GM21717 (cell line): Measurements from ENCODE around the gene INSC.

Experiments
- ATAC-seq: cut with Tn5 transposase; IDR thresholded peaks from one replicate; pipeline ENCODE4 v1.9.1; 2021; ENCODE audit warnings: mild to moderate bottlenecking, moderate library complexity; ENCODE audit not compliant: unreplicated experiment

The INSC gene

DNA sequence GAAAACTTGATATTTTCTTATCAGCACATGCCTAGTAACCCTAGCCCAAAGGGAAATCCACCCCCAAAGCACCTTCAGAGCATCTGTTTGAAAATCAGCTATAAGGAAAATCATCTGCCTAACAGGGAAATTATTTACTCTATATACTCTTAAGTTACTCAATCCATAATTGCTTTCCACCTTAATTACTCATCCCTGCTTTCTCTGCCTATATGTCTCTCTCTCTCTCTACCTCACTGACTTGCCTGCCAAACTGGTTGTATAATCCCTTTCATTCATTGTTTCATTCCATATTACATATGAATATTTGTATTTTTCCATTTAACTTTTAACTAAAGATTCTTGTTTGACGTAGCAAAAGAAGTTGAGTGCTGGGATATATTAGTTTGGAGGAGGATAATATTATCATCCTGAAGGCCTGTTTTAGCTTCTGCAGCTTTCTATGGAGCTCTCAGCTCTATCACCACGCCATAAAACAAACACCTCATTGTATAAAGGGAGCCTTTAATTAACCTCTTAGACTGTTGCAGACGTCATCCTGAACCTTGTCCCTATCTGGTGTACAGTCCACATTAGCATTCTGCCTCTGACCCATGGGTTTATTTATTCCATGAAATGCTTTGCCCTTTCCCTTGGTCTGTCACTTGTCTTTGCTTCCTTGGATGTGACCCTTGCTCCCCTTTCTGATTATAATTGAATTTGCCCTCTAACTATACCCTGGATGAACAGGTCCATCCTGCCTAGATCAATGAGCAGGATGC is 98.9 kb downstream of the INSC start:
- ATAC-seq = no peak

DNA sequence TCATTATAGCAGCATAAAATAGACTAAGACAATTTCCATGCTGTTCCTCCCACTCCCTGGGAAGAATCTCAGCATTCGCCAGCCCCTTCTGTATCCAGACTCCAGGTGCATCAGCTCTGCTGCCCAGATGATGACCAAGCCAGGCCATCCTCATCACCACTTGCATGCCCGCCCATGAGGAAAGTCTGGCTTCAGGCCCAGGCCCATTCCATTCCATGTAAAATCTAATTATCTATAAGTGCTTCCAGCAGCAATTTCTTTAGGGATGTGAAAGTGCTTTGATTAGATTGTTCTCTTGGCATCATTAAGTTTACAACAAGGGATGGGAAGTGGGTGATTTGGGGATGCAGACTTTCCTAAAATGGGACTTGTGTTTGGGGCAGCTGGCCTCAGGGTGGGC is 100.3 kb downstream of the INSC start:
- no peak for ATAC-seq

DNA sequence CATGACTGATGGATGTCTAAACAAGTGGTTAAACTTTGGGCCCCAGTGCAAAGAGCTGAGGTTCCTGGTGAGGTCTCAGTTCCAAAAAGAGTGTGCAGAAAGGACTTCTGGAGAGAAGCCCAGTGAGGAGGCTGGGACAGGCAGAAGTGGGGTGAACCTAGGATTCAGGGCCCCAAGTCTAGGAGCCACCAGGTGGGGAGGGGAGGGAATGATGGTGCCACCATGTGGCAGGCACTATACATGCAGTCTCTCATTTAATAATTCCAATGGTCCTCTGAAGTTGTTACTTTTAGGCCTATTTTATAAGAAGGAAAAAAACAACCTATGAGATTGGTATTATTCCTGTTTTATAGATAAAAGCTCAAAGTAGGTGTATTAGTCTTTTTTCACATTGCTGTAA is 102.0 kb downstream of the INSC start:
- ATAC-seq = no peak

GRCh38 chr11:15217416-15217815 is 102.7 kb downstream of the INSC start:
- ATAC-seq = no peak

DNA sequence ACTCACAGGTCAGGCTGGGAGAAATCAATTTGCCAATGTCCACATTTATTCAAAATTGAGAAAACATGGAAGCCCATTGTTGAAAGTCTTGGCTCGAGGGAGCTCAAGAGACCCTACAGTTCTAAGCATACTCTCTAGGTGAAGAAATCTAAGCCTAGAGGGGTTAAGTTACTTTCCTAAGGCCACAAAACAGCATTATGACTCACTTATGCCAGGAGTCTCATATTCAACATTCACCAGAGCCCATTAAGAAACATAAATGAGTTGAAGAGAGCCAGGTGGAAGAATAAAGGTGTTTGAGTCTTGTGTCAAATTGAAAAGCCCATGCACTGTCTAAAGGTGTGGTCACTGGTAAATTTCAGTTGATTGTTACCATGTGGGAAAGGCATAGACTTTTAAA is 108.1 kb downstream of the INSC start:
- ATAC-seq = no peak

GRCh38 chr11:15223318-15223717 is 108.6 kb downstream of the INSC start:
- no peak for ATAC-seq

DNA sequence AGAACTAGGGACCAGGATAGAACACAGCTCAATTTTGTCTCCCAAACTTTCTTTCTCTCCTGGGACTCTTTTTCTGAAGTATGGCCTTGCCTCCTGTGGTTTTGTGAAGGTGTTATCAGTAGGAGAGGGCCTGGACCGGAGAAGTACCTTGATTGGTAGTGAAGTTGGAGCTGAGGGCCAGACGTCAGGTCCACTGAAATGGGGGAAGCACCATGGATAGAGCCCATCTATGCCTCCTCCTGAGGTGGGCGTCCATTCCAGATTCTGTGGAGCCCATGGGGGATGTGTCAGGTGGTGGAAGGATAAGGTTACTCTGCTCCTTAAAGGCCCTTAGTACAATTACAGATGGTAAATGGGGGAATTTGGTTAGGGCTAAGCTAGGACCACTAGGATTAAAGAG is 109.7 kb downstream of the INSC start:
- no peak for ATAC-seq

GRCh38 chr11:15227011-15227410 is 112.3 kb downstream of the INSC start:
- ATAC-seq = no peak

DNA sequence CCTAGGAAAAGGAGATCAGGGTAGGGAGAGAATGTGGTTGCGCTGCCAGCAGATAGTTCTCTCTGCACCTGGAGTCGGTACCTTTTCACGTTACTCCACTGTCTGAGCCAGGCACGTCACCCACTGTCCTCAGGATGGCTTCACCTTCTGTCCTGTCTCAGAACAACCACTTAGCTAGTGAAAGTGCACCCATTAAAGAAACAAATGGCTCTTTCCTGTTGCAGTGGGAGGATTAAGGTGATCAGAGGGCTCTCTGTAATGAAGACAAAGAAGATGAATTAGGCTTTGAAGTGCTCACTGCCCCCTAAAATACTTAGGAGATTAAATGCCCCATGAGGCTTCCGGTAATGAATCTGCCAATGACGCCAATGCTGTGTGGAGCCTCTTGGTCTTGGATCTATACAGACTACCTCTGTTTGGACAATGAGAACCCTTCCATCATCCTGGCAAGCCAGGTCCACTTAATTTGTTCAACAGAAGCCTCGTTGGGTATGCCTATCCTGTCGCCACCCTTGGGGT is 113.7 kb downstream of the INSC start:
- no peak for ATAC-seq

- ATAC-seq = no peak
These were observed 114.3 kb downstream of the INSC start for GRCh38 chr11:15229069-15229468.

DNA sequence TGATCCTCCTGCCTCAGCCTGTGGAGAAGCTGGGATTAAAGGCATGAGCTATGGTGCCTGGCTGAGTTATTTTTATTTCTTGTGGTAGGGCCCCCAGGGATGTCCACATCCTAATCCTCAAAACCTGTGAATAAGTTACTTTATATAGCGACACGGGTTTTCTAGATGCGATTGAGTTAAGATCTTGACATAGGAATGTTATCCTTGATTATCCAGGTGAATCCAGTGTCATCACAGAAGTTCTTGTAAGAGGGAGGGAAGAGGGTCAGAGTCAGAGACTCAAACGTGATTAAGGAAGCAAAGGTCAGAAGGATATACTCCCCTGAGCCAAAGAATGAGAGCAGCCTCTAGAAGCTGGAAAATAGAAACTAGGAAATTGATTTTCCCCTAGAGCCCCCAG is 117.8 kb downstream of the INSC start:
- no peak for ATAC-seq

- no peak for ATAC-seq
These were observed 118.8 kb downstream of the INSC start for GRCh38 chr11:15233371-15234165.

DNA sequence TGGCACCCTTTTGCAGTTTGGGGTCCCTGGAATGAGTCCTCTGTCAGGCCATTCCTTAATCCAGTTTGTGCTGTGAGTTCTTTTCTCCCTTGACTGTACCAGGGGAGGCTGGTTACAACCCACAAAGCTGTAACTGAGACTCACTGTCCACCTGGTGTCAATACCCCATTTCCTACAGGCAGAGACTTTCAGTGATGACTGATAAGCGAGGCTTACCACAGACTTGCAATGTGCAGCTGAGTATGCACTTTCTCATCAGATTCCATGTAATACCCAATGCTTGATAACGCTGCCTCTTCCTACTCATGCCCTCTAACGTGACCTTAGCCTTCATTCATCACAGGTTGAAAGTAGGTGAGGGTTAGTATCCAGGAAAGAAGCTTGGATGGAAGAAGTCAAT is 120.1 kb downstream of the INSC start:
- ATAC-seq = no peak

- ATAC-seq = no peak
These were observed 121.8 kb downstream of the INSC start for GRCh38 chr11:15236559-15236958.

GRCh38 chr11:15238856-15239255 is 124.1 kb downstream of the INSC start:
- ATAC-seq = no peak

DNA sequence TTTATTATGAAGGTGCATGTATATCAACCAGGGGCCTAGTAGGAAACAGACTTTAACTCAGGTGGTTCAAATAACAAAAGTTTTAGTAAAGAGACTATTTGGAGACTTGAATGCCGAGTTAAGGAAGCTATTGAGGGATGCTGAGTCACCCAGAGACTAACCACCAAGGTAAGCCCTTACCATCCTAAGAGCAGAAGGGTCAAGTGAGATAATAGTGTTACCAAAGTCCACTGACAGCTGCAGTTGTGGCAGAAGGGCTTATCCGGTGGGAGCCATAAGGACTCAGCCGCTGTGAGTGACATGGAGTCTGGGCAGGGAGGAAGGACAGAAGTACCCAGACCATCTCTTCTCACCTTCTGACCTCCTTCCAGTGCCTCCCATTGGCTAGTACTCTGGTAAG is 134.0 kb downstream of the INSC start:
- ATAC-seq = no peak

DNA sequence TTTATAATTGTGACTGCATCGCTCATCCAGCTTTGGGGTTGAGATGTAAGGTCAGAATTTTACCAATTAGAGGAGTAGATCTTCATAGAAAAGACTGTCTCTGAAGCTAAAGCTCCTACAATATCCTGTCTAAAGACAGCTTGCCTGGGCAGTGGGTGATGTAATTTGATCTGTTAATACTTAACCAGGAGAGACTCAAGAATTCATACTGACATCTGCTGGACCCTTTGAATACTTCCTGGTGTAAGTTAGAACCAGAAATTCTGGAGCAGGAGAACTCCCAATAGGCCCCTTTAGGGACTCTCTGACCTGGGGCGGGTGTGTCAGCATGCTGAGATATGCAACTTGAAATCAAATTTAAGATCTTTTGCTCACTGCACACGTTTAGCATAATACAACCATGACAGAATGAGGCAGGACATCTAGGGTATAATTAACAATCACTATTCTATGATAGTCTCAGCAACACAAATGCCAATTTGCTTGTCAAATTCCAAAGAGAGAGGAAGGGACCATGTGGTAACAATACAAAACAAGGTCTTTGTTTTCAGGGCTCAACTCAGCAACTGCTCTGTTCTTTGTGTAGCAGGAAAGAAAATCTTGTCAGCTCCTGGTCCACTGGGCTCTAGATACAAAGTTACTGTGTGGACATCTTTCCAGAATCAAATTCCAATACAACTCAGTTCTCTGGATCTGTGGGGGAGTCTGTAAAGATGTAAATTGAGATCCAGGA is 143.9 kb downstream of the INSC start:
- ATAC-seq = no peak

GRCh38 chr11:15266999-15267398 is 152.3 kb downstream of the INSC start:
- ATAC-seq = no peak

DNA sequence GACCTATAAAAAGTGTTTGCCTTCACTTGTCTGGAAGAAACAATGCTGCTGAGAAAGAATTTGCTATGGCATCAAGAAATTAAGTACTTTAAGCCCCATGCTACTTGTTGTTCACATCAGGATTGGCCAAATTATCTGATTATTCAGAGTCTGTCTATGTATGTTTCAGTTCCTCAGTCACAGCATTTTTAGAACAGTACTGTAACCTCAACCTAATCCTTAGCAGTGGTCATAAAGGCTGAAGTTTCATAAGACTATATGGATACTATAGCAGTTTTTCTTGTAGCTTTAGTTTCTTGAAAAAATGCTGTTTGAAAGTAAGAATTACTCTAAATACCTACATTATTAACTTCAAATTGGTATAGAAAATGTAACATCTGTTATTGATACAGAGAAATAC is 153.9 kb downstream of the INSC start:
- no peak for ATAC-seq

- no peak for ATAC-seq
These were observed 160.4 kb downstream of the INSC start for GRCh38 chr11:15275141-15275540.

- ATAC-seq = no peak
These were observed 161.9 kb downstream of the INSC start for GRCh38 chr11:15276621-15277020.

- ATAC-seq = no peak
These were observed 163.4 kb downstream of the INSC start for GRCh38 chr11:15278128-15278527.
